Mesenteric fat pad (tissue), 1 donor: Measurements from ENCODE around the gene CDH13. TPM values are rescaled to one million over a fixed set of nuclear protein-coding genes. Genes with fewer than 3 reads are reported as not detected.

ENCODE experiments used
- DNase-seq: peaks from one replicate; pipeline ENCODE4 v3.0.0-alpha.2; 2020; ENCODE audit warnings: low spot score
- total RNA-seq: library from RNA; stranded (reverse); fragmentation: NEBNext Ultra II Directional; extraction: Animal tissue kit (Norgen Biotek cat#: 25700); gene quantifications from one replicate; pipeline ENCODE4 v1.2.1, GENCODE V29; 2021
- donor health status: DM: yes; HTN: yes; CAD: no.

CDH13 gene
- total RNA-seq, 1 donor from 2014 or later: 18.3 TPM

- DNase-seq: no peak
Observed at GRCh38 chr16:83728492-83728891, 1101.7 kb downstream of the CDH13 start.

GRCh38 chr16:83730812-83731211 is 1104.0 kb downstream of the CDH13 start:
- DNase-seq: no peak

GRCh38 chr16:83732536-83732935 is 1105.8 kb downstream of the CDH13 start:
- no peak for DNase-seq

GRCh38 chr16:83733301-83733700 is 1106.5 kb downstream of the CDH13 start:
- DNase-seq: no peak

DNA sequence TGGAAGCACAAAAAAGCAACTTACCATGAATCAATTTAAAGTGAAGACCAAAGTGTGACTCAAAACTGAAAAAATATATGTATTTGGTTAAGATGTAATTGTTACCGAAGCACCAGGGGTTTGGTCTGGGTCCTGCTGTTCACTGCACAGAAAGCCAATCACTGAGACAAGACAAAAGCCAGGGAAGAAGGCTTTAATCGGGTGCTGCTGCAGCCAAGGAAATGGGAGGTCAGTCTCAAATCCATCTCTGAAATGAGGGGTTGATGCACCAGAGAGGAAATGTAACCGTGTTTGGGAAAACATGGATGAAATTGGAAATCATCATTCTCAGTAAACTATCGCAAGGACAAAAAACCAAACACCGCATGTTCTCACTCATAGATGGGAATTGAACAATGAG is 1107.4 kb downstream of the CDH13 start:
- DNase-seq: no peak

DNA sequence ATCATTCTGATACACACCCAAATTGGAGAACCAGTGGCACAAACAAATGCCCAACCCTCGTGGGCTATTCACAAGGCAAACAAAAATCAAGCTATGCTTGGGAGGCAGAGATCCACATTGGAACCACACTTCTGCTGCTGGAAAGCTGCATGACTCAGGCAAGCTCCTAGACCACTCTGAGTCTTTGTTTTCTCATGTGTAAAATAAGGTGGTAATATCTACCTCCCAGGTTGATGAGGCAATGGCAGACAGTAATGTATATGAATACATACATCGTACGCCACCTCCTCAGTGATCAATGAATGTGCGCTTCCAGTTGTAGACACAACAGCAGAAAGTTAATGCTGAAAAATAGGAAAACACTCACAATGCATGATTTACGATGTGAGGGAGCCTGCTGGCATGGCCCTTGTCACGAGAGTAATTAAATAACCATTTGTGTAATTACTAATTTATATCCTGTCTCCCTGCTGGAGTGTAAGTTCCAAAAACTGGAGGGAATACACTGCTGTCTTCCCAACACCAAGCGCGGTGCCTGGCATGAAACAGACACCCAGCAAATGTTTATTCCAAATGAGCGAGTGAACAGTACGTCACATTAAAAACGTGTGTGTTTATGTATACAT is 1111.1 kb downstream of the CDH13 start:
- no peak for DNase-seq

DNA sequence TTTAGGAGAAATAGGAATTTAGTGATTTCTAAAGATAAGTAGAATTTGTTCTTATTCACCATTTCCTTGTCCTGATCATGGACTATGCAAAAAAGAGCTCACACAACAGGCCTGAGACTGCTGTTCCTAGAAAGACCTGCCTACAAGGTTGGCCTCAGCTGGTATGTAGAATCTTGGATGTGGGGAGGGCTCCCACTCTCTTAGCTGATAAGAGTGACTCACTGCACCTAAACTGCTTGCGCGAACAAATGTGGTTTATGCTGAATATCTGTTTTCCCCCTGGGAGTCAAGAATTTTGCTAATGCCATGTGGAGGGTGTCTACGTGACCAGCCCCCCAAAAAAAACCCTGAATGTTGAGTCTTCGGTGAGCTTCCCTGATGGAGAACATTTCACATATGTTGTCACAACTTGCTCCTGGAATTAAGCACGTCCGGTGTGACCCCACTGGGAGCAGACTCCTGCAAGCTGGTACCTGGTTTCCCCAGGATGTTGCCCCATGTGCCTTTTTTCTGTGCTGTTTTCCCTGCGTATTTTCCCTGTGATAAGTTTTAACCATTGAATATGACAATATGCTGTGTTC is 1112.2 kb downstream of the CDH13 start:
- no peak for DNase-seq

DNA sequence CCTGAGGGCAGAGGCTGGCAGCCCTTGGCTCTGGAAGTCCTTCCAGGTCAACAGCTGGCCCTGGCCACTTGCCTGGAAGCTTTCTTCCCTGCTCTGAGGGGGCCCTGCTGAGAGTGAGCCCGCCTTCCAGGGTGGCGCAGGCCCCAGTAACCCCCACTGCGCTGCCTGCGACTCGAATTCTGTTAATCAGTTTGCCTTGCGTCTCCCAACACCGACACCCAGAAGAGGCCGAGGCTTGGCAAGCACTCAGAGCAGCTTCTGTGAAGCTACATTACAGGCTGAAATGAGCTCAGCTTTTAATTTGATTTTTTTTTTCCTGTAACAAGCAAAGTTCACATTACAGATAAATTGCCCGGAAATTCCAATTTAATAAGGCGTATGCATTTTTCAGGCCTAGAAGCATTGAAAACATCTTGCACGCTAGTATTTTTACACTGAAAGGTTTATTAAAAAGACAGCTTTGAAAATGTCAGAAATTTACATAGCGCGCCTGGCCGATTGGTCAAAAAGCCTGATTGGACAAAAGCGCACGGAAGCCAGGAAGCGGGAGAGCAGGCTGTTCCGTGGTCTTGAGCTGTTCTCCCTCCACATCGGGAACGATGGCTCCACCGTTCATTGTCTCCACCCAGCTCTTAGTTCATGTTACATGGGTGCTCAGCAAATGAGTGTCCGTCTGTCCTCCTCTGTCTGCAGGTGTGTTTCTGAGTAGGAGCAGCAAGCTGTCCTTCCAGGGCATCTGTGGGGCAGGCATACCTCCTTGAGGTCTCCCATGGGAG is 1115.5 kb downstream of the CDH13 start:
- DNase-seq: no peak

GRCh38 chr16:83743241-83743640 is 1116.5 kb downstream of the CDH13 start:
- no peak for DNase-seq

DNA sequence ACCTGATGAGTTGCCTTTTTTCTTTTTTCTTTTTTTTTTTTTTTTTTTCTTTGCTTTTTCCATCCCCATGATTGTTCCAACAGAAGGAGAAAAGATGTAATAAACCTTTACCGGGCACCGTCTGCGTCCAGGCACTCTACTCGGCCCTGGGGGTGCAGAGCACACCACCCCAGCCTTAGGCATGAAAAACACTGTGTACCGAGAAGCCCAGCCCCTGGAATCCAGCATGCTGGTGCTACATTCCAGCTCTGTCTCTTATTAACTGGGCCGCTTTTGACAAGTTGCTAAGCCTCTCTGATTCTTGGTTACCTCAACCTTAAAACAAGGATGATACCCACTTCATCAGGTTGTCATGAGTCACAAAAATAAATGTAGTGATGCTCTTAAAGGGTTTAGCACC is 1117.0 kb downstream of the CDH13 start:
- no peak for DNase-seq

DNA sequence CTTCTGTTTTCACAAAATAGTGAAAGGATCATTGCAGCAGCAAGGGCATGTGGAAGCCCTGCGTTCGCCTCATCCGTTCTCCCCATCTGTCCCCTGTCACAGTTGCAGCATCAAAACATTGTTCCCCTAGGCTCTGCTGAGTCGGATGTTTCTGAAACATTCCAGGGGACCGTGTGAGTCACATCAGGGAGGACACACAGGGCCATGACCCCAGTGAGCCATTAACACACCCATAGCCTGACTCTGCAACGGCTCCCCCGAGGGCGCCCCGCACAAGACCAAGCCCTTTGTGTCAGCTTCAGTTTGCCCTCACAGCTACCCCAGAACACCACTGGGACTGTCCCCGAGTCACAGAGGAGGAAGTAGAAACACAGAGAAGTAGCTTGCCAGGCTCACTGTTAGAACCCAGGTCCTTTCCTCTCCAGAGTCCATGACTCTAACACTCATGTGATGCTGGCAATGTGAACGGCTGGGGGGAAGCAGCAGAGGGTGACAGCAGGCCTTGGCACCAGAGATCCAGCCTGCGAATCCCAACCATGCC is 1117.7 kb downstream of the CDH13 start:
- DNase-seq: no peak

DNA sequence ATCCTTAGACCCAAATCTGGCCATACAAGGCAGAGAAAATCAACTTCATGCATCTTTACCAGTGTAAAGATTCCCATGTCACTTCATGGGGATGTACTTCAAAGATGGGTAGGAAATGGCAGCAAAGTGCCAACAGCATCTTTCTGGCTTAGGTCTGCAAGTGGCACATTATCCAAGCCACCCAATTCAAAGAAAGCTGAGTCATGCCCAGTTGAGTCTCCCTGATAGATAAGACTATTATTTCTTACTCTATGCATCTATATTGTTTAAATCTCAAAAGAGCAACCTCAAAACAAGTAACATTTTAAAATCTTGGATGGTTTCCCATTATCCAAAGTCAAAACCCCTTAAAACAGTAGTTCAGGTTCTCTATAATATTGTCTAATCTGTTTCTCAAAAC is 1119.8 kb downstream of the CDH13 start:
- no peak for DNase-seq

DNA sequence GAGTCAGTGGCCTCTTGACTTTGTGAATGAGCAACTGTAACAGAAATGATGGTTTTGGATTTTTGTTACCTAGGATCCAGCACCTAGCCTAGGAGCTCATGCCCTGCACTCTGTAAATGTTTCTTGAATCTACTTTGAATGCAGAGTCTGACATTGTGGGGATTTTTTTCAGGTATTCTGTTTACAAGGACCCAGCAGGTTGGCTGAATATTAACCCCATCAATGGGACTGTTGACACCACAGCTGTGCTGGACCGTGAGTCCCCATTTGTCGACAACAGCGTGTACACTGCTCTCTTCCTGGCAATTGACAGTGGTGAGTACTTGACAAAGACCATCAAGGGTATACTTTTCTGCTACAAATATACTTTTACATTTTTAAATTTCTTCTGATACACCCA is 1121.2 kb downstream of the CDH13 start:
- no peak for DNase-seq

DNA sequence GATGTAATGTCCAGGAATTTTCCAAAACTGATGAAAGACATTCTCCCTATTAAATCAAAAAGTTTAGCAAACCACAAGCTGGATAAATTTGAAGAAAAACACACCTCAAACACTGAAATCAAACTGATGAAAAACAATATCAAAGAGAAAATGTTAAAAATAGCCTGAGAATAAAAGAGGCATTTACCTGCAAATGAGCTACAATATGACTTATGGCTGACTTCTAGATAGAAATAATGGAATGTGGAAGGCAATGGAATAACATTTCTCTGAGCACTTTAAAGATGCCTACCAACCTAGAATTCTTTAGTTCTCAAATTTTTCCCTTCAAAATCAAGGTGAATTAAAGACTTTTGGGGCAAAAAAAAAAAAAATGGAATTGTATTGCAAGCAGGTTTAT is 1128.6 kb downstream of the CDH13 start:
- no peak for DNase-seq

- DNase-seq: no peak
Observed at GRCh38 chr16:83762141-83762991, 1135.6 kb downstream of the CDH13 start.

- DNase-seq: no peak
Observed at GRCh38 chr16:83762992-83763358, 1136.2 kb downstream of the CDH13 start.

GRCh38 chr16:83768986-83769385 is 1142.2 kb downstream of the CDH13 start:
- DNase-seq: no peak

- no peak for DNase-seq
Observed at GRCh38 chr16:83769397-83770008, 1142.7 kb downstream of the CDH13 start.

GRCh38 chr16:83771306-83771942 is 1144.7 kb downstream of the CDH13 start:
- DNase-seq: no peak

GRCh38 chr16:83772806-83773205 is 1146.0 kb downstream of the CDH13 start:
- no peak for DNase-seq

GRCh38 chr16:83774066-83774465 is 1147.3 kb downstream of the CDH13 start:
- DNase-seq: no peak
